GM13976 (cell line): ENCODE data around the gene FYCO1.

Experiments used
- DNase-seq: peaks from one replicate; pipeline ENCODE4 v3.0.0; 2012; ENCODE audit warnings: low spot score
- CTCF ChIP-seq: IDR thresholded peaks from 2 replicates; pipeline ENCODE4 v1.5.1; 2012; ENCODE audit warnings: borderline replicate concordance, mild to moderate bottlenecking; ENCODE audit not compliant: insufficient read depth; ENCODE audit errors: extremely low read depth, missing control alignments, control extremely low read depth
- in situ Hi-C: fragments of 300-500 bp; cut with MboI; formaldehyde crosslinking; loops from one replicate; pipeline ENCODE4 v1.12.0; 2022; ENCODE audit warnings: low sequenced_read_pairs, mixed read lengths, inconsistent platforms; ENCODE audit not compliant: unreplicated experiment

The FYCO1 gene

GRCh38 chr3:45874677-45875346, 120.8 kb downstream of the FYCO1 start:
- DNase-seq: no peak
- in situ Hi-C loops: no loop called here
- no peak for TF ChIP-seq CTCF

GRCh38 chr3:45873638-45874037, 122.0 kb downstream of the FYCO1 start:
- TF ChIP-seq CTCF: no peak
- in situ Hi-C loops: no loop called here
- no peak for DNase-seq

DNA sequence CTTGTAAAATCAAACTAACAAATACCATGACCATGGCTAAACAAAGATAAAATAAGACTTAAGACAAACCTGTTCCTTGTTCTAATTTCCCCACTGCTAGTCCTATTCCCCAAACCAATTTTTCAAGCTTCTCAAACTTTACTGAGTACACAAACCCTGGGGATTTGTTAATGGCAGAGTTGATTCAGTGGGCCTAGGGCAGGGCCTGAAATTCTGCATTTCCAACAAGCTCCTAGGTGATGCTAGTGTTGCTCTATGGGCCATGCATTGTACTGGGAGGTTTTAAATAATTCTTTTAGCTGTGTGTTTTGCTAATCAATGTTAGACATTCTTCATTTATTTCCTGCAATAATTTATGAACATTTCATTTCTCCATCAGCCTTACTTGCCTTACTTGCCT, 122.6 kb downstream of the FYCO1 start:
- in situ Hi-C loops: no loop called here
- no peak for TF ChIP-seq CTCF
- no peak for DNase-seq

- no peak for TF ChIP-seq CTCF
- no peak for DNase-seq
- in situ Hi-C loops: no loop called here
These were observed 123.1 kb downstream of the FYCO1 start for GRCh38 chr3:45872569-45872968.

DNA sequence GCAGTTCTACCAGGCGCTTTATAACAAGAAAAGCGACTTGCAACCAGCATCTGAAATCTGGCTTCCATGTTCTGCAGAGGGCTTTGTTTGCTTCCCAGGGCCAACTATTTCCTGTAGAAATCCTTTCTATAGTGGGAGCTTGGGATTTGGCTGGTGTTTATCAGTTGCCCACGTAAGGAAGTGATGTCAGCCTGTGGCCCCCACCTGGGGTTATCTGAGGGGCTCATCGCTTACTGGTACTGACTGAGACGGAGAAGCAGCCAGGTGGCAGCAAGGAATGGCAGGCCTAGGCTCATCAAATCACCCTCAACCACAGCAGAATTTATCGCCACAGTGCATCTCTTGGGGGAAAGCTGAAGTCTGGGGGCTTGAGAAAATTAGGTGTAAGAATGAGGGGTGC, 123.8 kb downstream of the FYCO1 start:
- DNase-seq: no peak
- no peak for TF ChIP-seq CTCF
- in situ Hi-C loops: no loop called here

- in situ Hi-C loops: no loop called here
- DNase-seq: no peak
- TF ChIP-seq CTCF: no peak
These were observed 125.5 kb downstream of the FYCO1 start for GRCh38 chr3:45870099-45870498.

DNA sequence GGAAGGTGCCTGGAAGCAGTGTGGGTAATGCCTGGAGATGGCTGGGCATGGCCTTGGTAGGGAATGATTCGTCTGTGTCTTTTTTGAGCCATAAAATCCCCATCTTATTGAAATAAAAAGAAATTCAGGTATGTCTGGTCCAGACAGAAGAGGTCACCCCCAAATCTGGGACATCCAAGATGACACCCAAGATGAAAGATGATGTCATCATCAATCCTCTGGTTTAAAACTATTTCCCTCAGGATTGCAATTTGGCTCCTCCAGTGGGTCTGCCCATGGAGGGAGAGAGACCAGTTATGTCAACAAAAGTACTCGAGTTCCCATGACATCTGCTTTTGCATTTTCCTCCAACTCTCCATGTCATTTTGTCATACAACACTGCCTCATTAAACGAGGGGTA, 126.0 kb downstream of the FYCO1 start:
- no peak for TF ChIP-seq CTCF
- DNase-seq: no peak
- in situ Hi-C loops: no loop called here
